HG02623 (cell line): Measurements from ENCODE around the gene KCNT2.
"Not testable (repeated sequence)": the region's sequence is repeated elsewhere in the genome, so short reads cannot be mapped to it uniquely, and the experiment has no call there.

Experiments used
- ATAC-seq: cut with Tn5 transposase; IDR thresholded peaks from one replicate; pipeline ENCODE4 v1.9.1; 2021; ENCODE audit warnings: moderate library complexity; ENCODE audit not compliant: unreplicated experiment

Gene KCNT2

GRCh38 chr1:196608390-196609369 lies at the start of gene KCNT2:
Gene KCNT2, minus strand, starts transcription at chr1:196608440. Its CDS starts 131 bp downstream, at chr1:196608309.
- ATAC-seq, result no peak

GRCh38 chr1:196655494-196655893 lies 47.3 kb upstream of the KCNT2 start:
- ATAC-seq, result no peak

- no peak for ATAC-seq
Observed at GRCh38 chr1:196655071-196655470, 46.8 kb upstream of the KCNT2 start.

GRCh38 chr1:196654271-196654670 lies 46.0 kb upstream of the KCNT2 start:
- ATAC-seq, result no peak

GRCh38 chr1:196651637-196652215 lies 43.5 kb upstream of the KCNT2 start, which contains the start of gene CFH:
Gene CFH, plus strand, starts transcription at chr1:196652043. Its CDS starts 75 bp downstream, at chr1:196652118.
- ATAC-seq, result no peak

- ATAC-seq, result no peak
Observed at GRCh38 chr1:196651079-196651478, 42.8 kb upstream of the KCNT2 start.

- ATAC-seq, result no peak
Observed at GRCh38 chr1:196650403-196650802, 42.2 kb upstream of the KCNT2 start.

GRCh38 chr1:196649990-196650389 lies 41.8 kb upstream of the KCNT2 start:
- ATAC-seq, result no peak

- no peak for ATAC-seq
Observed at GRCh38 chr1:196640976-196641375, 32.7 kb upstream of the KCNT2 start.

- ATAC-seq, result not testable (repeated sequence)
Observed at GRCh38 chr1:196639291-196639690, 31.1 kb upstream of the KCNT2 start.

- ATAC-seq, result no peak
Observed at GRCh38 chr1:196638466-196638865, 30.2 kb upstream of the KCNT2 start.

- no peak for ATAC-seq
Observed at GRCh38 chr1:196637606-196638005, 29.4 kb upstream of the KCNT2 start.

GRCh38 chr1:196628838-196629237 lies 20.6 kb upstream of the KCNT2 start:
- no peak for ATAC-seq

GRCh38 chr1:196623079-196623478 lies 14.8 kb upstream of the KCNT2 start:
- no peak for ATAC-seq

- no peak for ATAC-seq
Observed at GRCh38 chr1:196619721-196620120, 11.5 kb upstream of the KCNT2 start.

GRCh38 chr1:196611873-196612272 lies 3.6 kb upstream of the KCNT2 start:
- ATAC-seq, result no peak

GRCh38 chr1:196609370-196609737 lies 1.1 kb upstream of the KCNT2 start:
- ATAC-seq, result no peak

GRCh38 chr1:196607981-196608380 lies 259 bp downstream of the KCNT2 start:
- no peak for ATAC-seq

- no peak for ATAC-seq
Observed at GRCh38 chr1:196603651-196604050, 4.6 kb downstream of the KCNT2 start.

- ATAC-seq, result no peak
Observed at GRCh38 chr1:196598942-196599748, 9.1 kb downstream of the KCNT2 start.

- ATAC-seq, result no peak
Observed at GRCh38 chr1:196594700-196595099, 13.5 kb downstream of the KCNT2 start.
